Heart left ventricle (tissue), 13 donors: Measurements from ENCODE around the gene AUH.

ENCODE experiments used
- CTCF ChIP-seq, 12 donors: fragments of 200-600 bp; sonication (generic) in 4 of 12; IDR thresholded peaks; one replicate each; pipeline versions ENCODE4 v1.5.0 to v1.8.0; 2018 to 2022; ENCODE audit warnings: antibody characterized with exemption in 12 of 12, mild to moderate bottlenecking in 5 of 12
- POLR2A ChIP-seq, 2 donors: fragments of 450-650 bp; IDR thresholded peaks; one replicate each; pipeline ENCODE4 v1.6.1; 2017; ENCODE audit warnings: antibody characterized with exemption in 2 of 2, mild to moderate bottlenecking in 2 of 2, moderate library complexity in 2 of 2
- donor health status: ischemic (EF 13 %, LVEDD 7.1; RV severe dilation, severe dysfunction).
- donor health status: DM: no; HTN: yes; CAD: no.
- donor health status: DM: no; HTN: no; CAD: no.
- donor health status: ischemic (EF 25% LVEDD 6.9; RV normal size, moderate dysfunction).
- donor health status: ischemic (EF 25% LVEDD 5.7; RV mildly dilated, moderate dysfunction).
- donor health status: ischemic (EF 35%, LVEDD 5.7; RV mildly dilated, moderate dysfunction).
- donor health status: nonischemic (EF 11% LVEDD 7.7; RV severe dilation, severe dysfunction).
- donor health status: DM: yes; HTN: yes; CAD: no.
- donor health status: PGD.
- donor health status: ischemic (EF 29% LVEDD 5.4; RV normal size, mild dysfunction).
- donor health status: nonischemic (EF 23%, LVEDD 6.1; RV moderate dilation, normal function).

- TF ChIP-seq CTCF (IDR thresholded peaks at IDR 0.05) (no peak), POLR2A (IDR thresholded peaks at IDR 0.05) (no peak)
Observed at GRCh38 chr9:91279296-91280204, 82.2 kb downstream of the AUH start.
